22Rv1 (cell line): ENCODE data around the gene ADAM12.
"Not testable (repeated sequence)": the region's sequence is repeated elsewhere in the genome, so short reads cannot be mapped to it uniquely, and the experiment has no call there.

Experiments
- H3K27ac ChIP-seq: fragments of 450-650 bp; 2 replicates; pipeline ENCODE4 v1.5.1; 2017
- CTCF ChIP-seq: fragments of 450-650 bp; IDR thresholded peaks from 2 replicates; pipeline ENCODE4 v1.5.1; 2017; ENCODE audit warnings: mild to moderate bottlenecking
- ZFX ChIP-seq: fragments of 450-650 bp; IDR thresholded peaks from 2 replicates; pipeline ENCODE4 v1.6.1; 2017; ENCODE audit warnings: antibody characterized with exemption, borderline replicate concordance

Gene ADAM12

GRCh38 chr10:126350216-126350992, 37.9 kb downstream of the ADAM12 start:
- TF ChIP-seq CTCF, result no peak
- no peak for TF ChIP-seq ZFX
- H3K27ac ChIP-seq, result no peak overlapping the region

GRCh38 chr10:126349676-126350075, 38.6 kb downstream of the ADAM12 start:
- H3K27ac ChIP-seq, result no peak overlapping the region
- TF ChIP-seq CTCF (no peak), ZFX (no peak)

DNA sequence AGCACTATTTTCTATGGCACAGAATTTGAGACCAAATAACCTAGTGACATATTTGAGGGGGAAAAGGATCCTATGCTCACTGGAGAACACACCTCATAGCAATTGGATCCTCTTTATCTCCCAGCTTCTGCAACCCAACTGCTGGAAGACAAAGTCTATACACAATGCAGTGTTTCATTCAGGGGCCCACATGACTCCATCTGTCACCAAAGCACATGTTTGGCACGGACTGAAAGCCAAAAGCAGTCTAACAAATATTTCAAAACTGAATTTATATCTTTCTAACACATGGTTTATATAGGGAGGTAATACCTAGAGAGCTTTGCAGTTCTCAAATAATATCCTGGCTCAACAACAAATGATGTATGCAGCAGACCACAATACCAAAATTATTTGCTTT, 39.2 kb downstream of the ADAM12 start:
- H3K27ac ChIP-seq, result no peak overlapping the region
- TF ChIP-seq CTCF (no peak), ZFX (no peak)

GRCh38 chr10:126343496-126343895, 44.8 kb downstream of the ADAM12 start:
- H3K27ac ChIP-seq, result not testable (repeated sequence)

DNA sequence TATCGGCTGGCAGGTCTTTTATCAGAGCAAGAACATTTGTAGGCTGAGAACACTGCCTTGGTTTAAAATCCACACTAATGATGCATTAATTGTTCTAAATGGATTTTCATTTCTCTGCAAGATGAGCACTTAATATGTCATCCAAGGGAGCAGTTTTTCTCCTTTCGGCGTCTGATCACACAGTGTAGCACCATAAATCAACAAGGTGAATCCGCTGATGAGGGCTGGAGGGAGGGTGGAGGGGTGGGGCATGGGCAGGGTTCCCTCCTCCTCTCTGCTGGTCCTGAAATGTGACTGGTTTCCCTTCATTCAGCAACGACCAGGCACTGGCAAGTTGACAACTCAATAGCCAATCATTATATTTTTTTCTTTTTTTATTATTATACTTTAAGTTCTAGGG, 45.6 kb downstream of the ADAM12 start:
- H3K27ac ChIP-seq, result no peak overlapping the region
- TF ChIP-seq CTCF, result no peak
- no peak for TF ChIP-seq ZFX

- no peak for TF ChIP-seq CTCF
- TF ChIP-seq ZFX, result no peak
- no peak overlapping the region for H3K27ac ChIP-seq
These were observed 46.8 kb downstream of the ADAM12 start for GRCh38 chr10:126341491-126341890.

DNA sequence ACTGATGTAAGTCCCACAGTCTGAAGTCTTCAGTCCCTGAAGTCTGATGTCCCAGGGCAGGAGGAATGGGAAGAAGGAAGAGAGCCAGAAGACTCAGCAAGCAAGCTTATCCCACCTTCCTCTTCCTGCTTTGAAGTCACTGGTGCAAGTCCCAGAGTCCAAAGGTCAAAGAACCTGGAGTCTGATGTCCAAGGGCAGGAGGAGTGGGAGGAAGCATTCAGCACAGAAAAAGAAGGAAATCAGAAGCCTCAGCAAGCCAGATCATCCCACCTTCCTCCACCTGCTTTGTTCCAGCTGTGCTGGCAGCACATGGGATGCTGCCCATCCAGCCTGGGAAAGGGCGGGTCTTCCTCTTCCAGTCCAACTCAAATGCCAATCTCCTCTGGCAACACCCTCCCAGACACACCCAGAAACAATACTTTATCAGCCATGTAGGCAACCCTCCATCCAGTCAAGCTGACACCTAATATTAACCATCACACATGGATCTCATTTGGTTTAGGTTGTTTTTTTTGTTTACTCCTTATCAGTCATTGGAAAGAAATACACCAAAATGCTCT, 50.9 kb downstream of the ADAM12 start:
- no peak for TF ChIP-seq CTCF
- TF ChIP-seq ZFX, result no peak
- no peak overlapping the region for H3K27ac ChIP-seq

- no peak for TF ChIP-seq CTCF
- no peak for TF ChIP-seq ZFX
- no peak overlapping the region for H3K27ac ChIP-seq
These were observed 51.5 kb downstream of the ADAM12 start for GRCh38 chr10:126336801-126337200.
